C4-2B (cell line): ENCODE measurements around the gene KIAA0930.

Experiments used
- ZFX ChIP-seq: fragments of 450-650 bp; IDR thresholded peaks from 2 replicates; pipeline ENCODE4 v1.6.1; 2017
- TF ChIP-seq, protein P1 (sequence below): fragments of 450-650 bp; conservative IDR thresholded peaks from 2 replicates; pipeline ENCODE4 v1.5.1; 2017; ENCODE audit warnings: mild to moderate bottlenecking

DNA sequence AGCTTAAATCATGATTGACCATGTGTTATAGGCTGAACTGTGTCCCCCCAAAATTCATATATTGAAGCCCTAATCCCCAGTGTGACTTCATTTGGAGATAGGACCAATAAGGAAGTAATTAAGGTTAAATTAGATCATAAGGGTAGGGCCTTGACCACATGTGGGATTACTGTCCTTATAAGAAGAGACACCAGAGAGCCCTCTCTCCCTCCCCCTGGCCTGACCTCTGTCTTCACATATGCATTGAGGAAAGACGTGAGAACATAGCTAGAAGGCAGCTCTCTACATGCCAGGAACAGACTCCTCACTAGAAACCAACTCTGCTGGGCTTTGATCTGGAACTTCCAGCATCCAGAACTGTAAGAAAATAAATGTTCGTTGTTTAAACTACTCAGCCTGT, 90.6 kb downstream of the KIAA0930 start:
- TF ChIP-seq, protein P1, sequence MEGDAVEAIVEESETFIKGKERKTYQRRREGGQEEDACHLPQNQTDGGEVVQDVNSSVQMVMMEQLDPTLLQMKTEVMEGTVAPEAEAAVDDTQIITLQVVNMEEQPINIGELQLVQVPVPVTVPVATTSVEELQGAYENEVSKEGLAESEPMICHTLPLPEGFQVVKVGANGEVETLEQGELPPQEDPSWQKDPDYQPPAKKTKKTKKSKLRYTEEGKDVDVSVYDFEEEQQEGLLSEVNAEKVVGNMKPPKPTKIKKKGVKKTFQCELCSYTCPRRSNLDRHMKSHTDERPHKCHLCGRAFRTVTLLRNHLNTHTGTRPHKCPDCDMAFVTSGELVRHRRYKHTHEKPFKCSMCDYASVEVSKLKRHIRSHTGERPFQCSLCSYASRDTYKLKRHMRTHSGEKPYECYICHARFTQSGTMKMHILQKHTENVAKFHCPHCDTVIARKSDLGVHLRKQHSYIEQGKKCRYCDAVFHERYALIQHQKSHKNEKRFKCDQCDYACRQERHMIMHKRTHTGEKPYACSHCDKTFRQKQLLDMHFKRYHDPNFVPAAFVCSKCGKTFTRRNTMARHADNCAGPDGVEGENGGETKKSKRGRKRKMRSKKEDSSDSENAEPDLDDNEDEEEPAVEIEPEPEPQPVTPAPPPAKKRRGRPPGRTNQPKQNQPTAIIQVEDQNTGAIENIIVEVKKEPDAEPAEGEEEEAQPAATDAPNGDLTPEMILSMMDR: no peak
- TF ChIP-seq ZFX: no peak
